ENCODE data around the gene METTL22.

DNA sequence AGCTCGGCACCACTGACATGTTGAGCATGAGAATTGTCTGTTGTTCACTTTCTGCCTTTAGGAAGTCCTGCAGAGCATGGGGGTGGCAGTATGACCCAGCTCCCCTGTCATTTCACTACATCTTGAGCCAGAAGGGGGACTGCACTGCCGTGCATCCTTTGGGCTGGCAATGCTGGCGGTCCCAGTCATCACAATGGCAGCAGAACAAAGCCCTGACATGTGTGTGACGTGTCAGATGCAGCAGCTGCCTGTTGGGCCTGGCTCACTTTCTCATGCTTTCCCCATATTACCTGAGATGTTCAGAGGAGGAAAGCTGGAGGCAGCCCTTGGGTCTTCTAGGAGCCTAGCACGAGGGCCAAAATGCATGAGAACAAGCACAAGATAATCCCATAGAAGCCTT lies 46.6 kb downstream of the METTL22 start:
- TF ChIP-seq, protein P1, sequence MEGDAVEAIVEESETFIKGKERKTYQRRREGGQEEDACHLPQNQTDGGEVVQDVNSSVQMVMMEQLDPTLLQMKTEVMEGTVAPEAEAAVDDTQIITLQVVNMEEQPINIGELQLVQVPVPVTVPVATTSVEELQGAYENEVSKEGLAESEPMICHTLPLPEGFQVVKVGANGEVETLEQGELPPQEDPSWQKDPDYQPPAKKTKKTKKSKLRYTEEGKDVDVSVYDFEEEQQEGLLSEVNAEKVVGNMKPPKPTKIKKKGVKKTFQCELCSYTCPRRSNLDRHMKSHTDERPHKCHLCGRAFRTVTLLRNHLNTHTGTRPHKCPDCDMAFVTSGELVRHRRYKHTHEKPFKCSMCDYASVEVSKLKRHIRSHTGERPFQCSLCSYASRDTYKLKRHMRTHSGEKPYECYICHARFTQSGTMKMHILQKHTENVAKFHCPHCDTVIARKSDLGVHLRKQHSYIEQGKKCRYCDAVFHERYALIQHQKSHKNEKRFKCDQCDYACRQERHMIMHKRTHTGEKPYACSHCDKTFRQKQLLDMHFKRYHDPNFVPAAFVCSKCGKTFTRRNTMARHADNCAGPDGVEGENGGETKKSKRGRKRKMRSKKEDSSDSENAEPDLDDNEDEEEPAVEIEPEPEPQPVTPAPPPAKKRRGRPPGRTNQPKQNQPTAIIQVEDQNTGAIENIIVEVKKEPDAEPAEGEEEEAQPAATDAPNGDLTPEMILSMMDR (IDR thresholded peaks at IDR 0.05) = no peak
- no peak for TF ChIP-seq ZFX (IDR thresholded peaks at IDR 0.05; ENCODE audit: borderline replicate concordance)

All from 22Rv1 (cell line).